ENCODE data around the gene CD59. TPM values are rescaled to one million over a fixed set of nuclear protein-coding genes. Genes with fewer than 3 reads are reported as not detected.
A peak's percentile ranks its signal among the peaks of the same experiment; 100 is the strongest.
"Not testable (repeated sequence)": the region's sequence is repeated elsewhere in the genome, so short reads cannot be mapped to it uniquely, and the experiment has no call there.

CD59 gene
- polyA plus RNA-seq, 3 donors: 93.3 to 524 (median 148) TPM

DNA sequence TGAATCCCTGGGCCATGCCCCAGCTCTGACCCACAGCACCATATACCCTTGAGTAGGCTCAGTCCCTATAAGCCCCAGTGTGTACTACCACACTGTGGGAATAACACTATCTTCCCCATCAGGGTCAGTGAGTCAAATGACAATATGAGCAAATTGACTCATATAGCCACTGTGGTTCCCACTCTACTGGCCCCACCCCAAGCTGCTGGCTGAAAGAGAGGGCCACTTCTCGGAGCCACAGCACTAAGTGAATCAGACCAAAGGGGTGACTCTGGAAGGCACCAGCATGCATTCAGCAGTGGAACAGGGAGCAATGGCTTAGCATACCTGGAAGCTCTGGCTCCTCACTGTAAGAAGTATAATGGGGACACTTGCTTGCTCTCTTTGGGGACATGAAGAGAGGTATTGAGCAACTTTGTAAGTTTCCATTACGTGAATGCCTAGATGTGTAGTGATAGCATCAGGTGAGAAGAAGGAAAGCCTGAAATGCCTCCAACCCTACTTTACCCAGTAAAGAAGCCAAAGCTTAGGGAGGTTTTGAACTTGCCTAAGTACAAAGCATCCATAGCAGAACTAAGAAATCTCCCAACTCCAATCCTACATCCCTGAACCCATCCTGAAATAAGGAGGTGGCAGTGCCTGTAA is 13.5 kb downstream of the CD59 start:
- WGBS, 3 donors: 55 to 93% (median 69%) methylated on average over 2 of the region's 2 CpGs
- H3K27ac ChIP-seq (ENCODE audit: low read depth, low read length): peak overlapping the region; percentile 14

DNA sequence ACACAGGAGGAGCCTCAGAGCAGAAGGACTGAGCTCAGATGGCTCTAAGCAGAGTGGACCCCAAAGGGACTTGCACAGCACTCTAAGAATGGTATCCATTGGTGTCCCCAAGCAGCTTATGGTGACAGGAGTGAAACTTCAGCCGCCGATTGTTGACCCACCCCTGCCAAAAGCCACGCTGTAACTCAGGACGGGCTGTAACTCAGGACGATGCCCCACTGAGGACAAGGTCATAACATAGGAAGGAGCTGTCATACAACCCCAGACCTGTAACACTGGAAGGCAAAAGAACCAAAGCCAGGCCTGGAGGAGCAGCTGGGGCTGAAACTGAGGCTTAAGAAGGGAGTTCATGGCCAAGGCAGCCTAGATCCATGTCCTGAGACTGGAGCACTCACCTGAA is 14.2 kb downstream of the CD59 start:
- WGBS, 3 donors: 84 to 86% (median 85%) methylated on average over 5 of the region's 5 CpGs
- H3K27ac ChIP-seq (ENCODE audit: low read depth, low read length): peak overlapping the region; percentile 14

- no peak overlapping the region for H3K27ac ChIP-seq (ENCODE audit: low read depth, low read length)
- 14 to 36% (median 25%) methylated on average over 1 of the region's 1 CpG for WGBS, 3 donors
Measured at GRCh38 chr11:33721426-33721825, 14.8 kb downstream of the CD59 start.

DNA sequence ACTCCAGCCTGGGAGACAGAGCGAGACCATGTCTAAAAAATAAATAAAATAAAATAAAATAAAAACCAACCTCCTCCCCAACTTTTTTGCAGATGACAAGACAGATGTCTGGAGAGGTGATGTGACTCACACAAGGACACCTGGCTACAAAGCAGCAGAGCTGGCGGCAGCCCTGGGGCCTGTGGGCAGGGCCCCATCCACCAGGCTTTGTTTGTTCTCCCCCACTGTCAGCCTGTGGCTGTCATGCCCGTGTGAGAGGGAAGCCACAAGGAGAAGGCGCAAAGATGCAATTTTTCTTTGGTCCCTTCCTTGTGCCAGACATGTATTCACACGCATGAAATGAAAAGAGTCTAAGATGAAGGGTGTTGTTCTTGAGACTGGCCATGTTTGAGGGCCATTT is 16.6 kb downstream of the CD59 start:
- WGBS, 3 donors: 83 to 86% (median 84%) methylated on average over 5 of the region's 5 CpGs

DNA sequence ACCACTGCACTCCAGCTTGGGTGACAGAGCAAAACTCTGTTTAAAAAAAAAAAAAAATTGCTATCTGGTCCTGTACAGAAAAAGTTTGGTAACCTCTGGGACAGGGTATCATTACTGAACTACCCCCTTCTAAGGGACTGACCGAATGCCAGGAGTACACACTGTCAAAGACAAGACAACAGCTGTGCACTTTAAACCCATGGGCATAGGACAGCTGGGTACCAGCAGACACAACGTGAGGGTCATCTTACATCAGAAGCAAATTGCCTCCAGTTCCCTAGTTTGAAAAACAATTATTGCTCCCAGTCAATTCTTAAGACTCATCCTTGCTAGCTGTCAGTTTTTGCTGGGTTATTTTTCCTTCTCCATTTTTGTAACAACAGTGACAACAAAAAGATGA is 17.8 kb downstream of the CD59 start:
- 71 to 92% (median 80%) methylated on average over 2 of the region's 2 CpGs for WGBS, 3 donors
- H3K27ac ChIP-seq (ENCODE audit: low read depth, low read length): no peak overlapping the region

More for the DNA sequence above, 16.6 kb downstream of the CD59 start:
- H3K27ac ChIP-seq (ENCODE audit: low read depth, low read length): no peak overlapping the region

GRCh38 chr11:33716243-33716642 is 20.0 kb downstream of the CD59 start:
- H3K27ac ChIP-seq (ENCODE audit: low read depth, low read length): no peak overlapping the region
- WGBS, 3 donors: 39 to 86% (median 78%) methylated on average over 2 of the region's 2 CpGs

GRCh38 chr11:33713856-33714398 is 22.3 kb downstream of the CD59 start:
- 40 to 91% (median 80%) methylated on average over 4 of the region's 4 CpGs for WGBS, 3 donors
- H3K27ac ChIP-seq (ENCODE audit: low read depth, low read length): no peak overlapping the region

GRCh38 chr11:33713151-33713855 is 22.9 kb downstream of the CD59 start:
- H3K27ac ChIP-seq (ENCODE audit: low read depth, low read length): no peak overlapping the region

DNA sequence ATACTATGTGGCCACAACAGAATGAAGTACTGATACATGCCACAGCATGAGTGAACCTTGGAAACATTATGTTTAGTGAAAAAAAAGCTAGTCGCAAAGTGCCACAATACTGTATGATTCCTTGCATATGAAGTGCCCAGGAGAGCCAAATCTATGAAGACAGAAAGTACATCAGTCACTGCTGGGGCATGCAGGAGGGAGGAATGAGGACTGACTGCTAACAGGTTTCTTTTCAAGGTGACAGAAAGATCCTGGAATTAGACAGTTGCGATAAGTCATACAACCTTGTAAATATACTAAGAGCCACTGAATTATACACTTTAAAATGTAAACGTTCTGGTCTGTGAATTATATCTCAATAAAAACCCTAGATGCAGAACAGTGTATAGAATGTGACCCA is 23.8 kb downstream of the CD59 start:
- H3K27ac ChIP-seq (ENCODE audit: low read depth, low read length): no peak overlapping the region
- WGBS, 3 donors: 80 to 93% (median 92%) methylated on average over 3 of the region's 3 CpGs

More at GRCh38 chr11:33713151-33713855, 22.9 kb downstream of the CD59 start:
- WGBS, 3 donors: 28 to 79% (median 78%) methylated on average over 5 of the region's 5 CpGs

DNA sequence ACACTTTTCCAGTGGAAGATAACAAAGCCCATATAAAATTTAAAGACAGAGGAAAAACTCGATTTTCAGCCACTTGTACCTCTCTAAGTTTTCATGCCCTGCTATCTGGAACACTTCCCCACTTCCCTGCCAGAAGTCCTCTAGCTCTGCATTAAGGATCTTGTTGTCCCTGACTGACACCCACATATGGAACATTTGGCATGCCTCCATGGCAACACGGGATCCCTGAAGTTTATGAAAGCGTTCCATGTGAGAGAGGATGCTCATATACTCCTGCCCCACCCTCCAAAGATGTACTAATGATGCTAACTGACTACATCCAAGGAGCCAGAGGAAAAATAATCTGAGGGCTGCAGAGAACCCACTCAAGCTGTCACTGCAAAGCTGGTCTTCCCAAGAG is 26.8 kb downstream of the CD59 start:
- no peak overlapping the region for H3K27ac ChIP-seq (ENCODE audit: low read depth, low read length)
- WGBS, 3 donors: 62 to 81% (median 70%) methylated on average over 3 of the region's 3 CpGs

GRCh38 chr11:33708985-33709384 is 27.2 kb downstream of the CD59 start:
- H3K27ac ChIP-seq (ENCODE audit: low read depth, low read length): no peak overlapping the region
- WGBS, 3 donors: 83 to 93% (median 91%) methylated on average over 1 of the region's 1 CpG

DNA sequence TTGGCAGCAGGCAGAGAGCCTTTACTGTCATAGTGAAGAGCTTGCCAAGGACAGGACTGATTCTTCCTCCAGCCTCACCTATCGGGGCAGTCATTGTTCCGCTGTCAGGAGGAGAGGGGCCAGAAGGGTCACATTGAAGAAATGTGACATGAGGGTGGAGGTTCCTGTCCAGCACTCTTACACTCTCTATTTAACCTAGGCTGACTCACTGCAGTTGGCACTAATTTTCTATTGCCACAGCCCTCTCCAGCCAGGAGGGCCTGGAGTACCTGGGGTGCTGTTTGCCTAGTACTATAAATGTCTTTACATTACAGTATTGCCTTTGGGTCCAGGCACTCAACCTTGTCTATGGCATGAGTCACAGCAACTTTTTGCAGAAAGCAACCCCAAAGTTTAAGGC is 28.4 kb downstream of the CD59 start:
- H3K27ac ChIP-seq (ENCODE audit: low read depth, low read length): not testable (repeated sequence)
- 80 to 100% methylated on average over 1 of the region's 2 CpGs; no CpG with 5 or more reads in 1 of the 3 donors for WGBS, 3 donors

DNA sequence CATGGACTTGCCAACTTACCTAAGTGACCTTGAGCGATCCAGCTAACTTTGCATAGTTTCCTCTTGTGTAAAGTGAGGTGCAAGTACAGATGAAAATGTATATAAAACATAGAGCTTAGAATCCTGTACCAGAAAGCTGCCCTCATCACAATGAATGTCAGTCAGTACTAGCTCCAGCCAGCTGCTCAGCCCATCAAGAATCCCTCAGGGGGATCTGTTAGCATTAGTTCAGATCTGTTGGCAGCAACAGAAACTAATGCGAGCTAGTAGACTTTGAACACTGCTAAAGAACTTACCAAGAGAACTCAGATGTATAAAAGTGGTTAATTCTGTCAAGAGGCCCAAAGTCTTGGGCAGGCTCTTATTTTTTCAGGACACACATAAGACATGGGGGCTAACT is 29.3 kb downstream of the CD59 start:
- H3K27ac ChIP-seq (ENCODE audit: low read depth, low read length): peak overlapping the region; percentile 21
- 63 to 80% (median 65%) methylated on average over 2 of the region's 2 CpGs for WGBS, 3 donors

GRCh38 chr11:33706546-33706945 is 29.7 kb downstream of the CD59 start:
- H3K27ac ChIP-seq (ENCODE audit: low read depth, low read length): peak overlapping the region; percentile 21
- 30 to 74% (median 33%) methylated on average over 2 of the region's 2 CpGs for WGBS, 3 donors

DNA sequence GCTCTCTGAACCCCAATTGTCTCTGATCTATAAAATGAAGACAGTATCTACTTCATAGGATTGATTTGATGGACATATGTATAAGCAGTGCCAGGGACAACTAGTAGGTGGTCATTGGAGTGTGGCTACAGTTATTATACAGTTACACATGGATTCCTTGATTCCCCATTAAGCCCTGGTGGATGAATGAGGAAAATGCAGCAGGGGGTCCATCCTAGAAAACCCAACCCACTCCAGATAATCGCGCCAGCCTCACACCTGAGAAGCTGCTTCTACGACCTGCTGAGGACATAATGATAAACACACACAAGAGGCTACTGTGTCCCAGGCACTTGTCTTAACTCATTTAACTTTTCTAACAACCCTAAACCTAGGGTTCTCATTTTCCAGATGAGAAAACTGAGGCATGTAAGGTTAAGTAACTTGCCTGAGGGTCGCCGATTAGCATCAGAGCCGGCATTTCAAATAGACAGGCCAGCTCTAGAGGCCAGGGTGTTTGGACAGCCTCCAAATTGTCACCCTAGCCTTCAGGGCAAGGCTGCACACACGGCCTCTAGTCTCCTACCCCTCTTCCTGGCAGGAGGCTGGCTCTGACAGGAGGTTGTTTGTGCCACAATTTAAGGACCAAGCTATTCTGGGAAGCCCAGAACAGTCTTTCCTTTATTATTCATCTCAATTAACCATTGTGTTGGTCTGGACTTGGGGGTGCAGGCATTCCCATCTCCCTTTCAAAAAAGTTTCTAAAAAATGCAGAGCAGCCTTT is 31.8 kb downstream of the CD59 start:
- 60 to 79% (median 69%) methylated on average over 7 of the region's 7 CpGs for WGBS, 3 donors
- H3K27ac ChIP-seq (ENCODE audit: low read depth, low read length): no peak overlapping the region

DNA sequence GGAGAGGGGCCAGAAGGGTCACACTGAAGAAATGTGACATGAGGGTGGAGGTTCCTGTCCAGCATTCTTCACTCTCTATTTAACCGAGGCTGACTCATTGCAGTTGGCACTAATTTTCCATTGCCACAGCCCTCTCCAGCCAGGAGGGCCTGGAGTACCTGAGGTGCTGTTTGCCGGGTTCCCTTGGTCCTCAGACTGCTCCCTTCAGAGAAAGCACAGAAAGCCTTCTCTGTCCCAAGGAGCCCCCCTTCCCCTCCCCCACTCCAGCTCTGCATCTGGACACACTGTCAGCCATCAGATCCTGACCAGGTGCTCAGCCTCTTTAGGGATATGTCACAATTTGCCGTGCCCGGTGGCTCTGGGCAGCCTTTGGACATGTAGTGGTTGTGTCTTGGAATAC is 32.4 kb downstream of the CD59 start:
- 57 to 78% (median 62%) methylated on average over 4 of the region's 4 CpGs for WGBS, 3 donors
- no peak overlapping the region for H3K27ac ChIP-seq (ENCODE audit: low read depth, low read length)

DNA sequence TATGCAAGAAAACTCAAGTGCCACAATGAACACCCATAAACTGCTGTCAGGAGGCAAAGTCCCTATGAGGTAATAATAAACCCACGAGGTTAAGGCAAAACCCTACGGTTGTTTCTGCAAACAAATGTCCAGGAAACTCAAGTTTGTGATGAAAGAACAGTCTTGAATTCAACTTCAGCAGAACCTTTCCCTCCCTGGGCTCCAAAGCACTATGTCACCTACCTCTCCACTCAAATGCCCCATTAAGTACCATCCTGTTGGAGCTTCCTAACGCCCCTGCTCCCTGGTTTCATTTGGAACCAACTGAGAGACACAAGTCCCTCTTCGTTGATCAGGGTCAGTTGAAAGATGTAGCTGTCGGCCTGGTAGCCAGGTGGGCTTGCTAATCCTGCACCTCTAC is 33.0 kb downstream of the CD59 start:
- WGBS, 3 donors: 48 to 71% (median 66%) methylated on average over 5 of the region's 5 CpGs
- peak overlapping the region; percentile 40 for H3K27ac ChIP-seq (ENCODE audit: low read depth, low read length)

DNA sequence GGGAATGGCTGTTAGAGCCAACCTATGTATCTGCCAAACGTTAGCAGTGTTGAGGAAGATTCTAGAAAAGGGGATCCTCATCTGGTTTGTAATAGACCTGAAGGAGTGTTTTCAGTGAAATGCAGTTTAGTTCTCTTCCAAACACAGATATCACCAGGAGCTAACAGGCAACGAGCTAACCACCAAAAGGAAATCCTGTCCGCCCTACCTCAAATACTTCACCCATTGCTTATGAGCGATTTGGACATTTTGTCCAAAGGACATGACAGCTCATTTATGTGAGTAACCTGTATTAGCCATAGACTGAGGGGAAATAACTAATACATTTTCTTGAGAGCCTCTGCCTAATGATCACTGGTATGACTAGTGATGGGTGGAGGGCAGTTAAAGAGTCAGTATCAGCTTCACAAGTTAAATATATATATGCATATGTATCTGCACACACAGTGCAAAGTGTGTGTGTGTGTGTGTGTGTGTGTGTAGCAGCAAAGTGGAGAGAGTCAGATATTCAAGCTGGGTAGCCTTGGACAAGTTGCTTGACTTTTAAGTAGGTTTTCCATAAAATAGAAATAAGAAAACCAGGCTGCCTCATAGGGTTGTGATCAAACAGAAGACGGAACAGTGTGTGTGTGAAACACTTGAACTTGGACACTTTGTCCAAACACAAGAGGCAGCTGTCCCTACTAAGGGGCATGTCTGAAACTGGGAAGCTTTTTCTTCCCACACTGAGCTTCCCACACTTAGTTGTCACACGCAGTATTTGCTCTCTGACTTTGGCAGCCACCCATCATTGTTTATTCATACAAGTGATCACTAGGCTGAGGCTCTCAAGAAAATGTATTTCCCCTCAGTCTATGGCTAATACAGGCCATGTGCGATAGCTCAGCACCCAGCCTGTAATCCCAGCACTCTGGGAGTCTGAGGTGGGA is 34.7 kb downstream of the CD59 start:
- H3K27ac ChIP-seq (ENCODE audit: low read depth, low read length): peak overlapping the region; percentile 30
- WGBS, 3 donors: 17 to 22% (median 17%) methylated on average over 7 of the region's 7 CpGs

All from adipose tissue (tissue), 3 donors.